ENCODE data around the gene NPAS3.

DNA sequence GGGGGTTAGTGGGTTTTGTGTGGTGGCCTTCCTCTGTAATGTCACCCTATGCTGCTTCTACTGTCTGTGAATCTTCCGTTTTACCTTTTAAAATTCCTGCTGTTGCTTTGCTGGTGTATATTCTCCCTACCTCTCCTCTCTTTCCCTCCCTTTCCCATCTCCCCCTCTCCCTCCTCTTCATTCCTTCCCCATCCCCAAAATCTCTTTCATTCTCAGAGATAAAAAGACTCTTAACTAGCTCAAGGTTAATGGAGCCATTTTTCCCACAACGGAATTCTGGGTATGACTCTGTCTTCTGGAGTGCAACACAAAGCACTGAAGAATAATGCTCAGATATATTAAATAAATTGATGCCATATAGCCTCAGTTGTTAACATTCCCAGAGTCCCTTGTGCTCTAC is 864.1 kb downstream of the NPAS3 start:
- no peak for TF ChIP-seq POLR2AphosphoS5 (IDR thresholded peaks at IDR 0.05)
- TF ChIP-seq POLR2A (IDR thresholded peaks at IDR 0.05) = no peak
- TF ChIP-seq CTCF (IDR thresholded peaks at IDR 0.05) = no peak

Data from breast epithelium (tissue), 3 donors.